GM12878 (cell line): ENCODE data around the gene TAF7L.

Experiments used
- ATF3 ChIP-seq: IDR thresholded peaks from 2 replicates; pipeline ENCODE4 v1.6.1; 2011; ENCODE audit warnings: low read depth, mild to moderate bottlenecking, low read length, moderate library complexity, borderline replicate concordance; ENCODE audit errors: extremely low read depth
- CTCF ChIP-seq, 3 experiments: IDR thresholded peaks in 2 of 3; conservative IDR thresholded peaks in 1 of 3; 2 replicates each; pipeline ENCODE4 v1.5.1; 2011; ENCODE audit warnings: low read depth in 3 of 3, low read length in 3 of 3, mild to moderate bottlenecking in 3 of 3, control low read depth in 2 of 3, moderate library complexity in 2 of 3, inconsistent platforms in 1 of 3, mixed read lengths in 1 of 3; ENCODE audit not compliant: control insufficient read depth in 2 of 3, insufficient read depth in 1 of 3; ENCODE audit errors: extremely low read depth in 1 of 3
- E2F4 ChIP-seq: IDR thresholded peaks from 2 replicates; pipeline ENCODE4 v1.6.1; 2012; ENCODE audit warnings: low read depth, low read length, improper control_type of control experiment
- NFIC ChIP-seq: IDR thresholded peaks from 2 replicates; pipeline ENCODE4 v1.6.1; 2012; ENCODE audit warnings: low read depth, mild to moderate bottlenecking, inconsistent platforms, low read length, moderate library complexity
- POLR2A ChIP-seq: IDR thresholded peaks from 2 replicates; pipeline ENCODE4 v1.6.1; 2011; ENCODE audit warnings: low read depth, mild to moderate bottlenecking, low read length
- POLR2AphosphoS5 ChIP-seq: IDR thresholded peaks from 2 replicates; pipeline ENCODE4 v1.6.1; 2011; ENCODE audit warnings: mild to moderate bottlenecking, low read length, inconsistent platforms
- REST ChIP-seq: IDR thresholded peaks from 2 replicates; pipeline ENCODE4 v1.6.1; 2012; ENCODE audit warnings: mild to moderate bottlenecking, low read depth, low read length
- SIN3A ChIP-seq: IDR thresholded peaks from 2 replicates; pipeline ENCODE4 v1.6.1; 2012; ENCODE audit warnings: low read depth, low read length, improper control_type of control experiment

- no peak for TF ChIP-seq POLR2AphosphoS5
- TF ChIP-seq ATF3 = no peak
- no peak for TF ChIP-seq NFIC
- TF ChIP-seq POLR2A = no peak
- TF ChIP-seq CTCF (IDR thresholded peaks at IDR 0.05 in 2 of 3, conservative IDR thresholded peaks at IDR 0.05 in 1 of 3; ENCODE audit: control insufficient read depth in 2 of 3, extremely low read depth in 1 of 3, insufficient read depth in 1 of 3, low read depth in 3 of 3, low read length in 3 of 3) = no peak
- no peak for TF ChIP-seq REST
- no peak for TF ChIP-seq E2F4
- TF ChIP-seq SIN3A = no peak
These were observed 71.2 kb downstream of the TAF7L start for GRCh38 chrX:101219864-101220346.
